Motor neuron (in vitro differentiated cells): Measurements from ENCODE around the gene KCTD13. TPM values are rescaled to one million over a fixed set of nuclear protein-coding genes. Genes with fewer than 3 reads are reported as not detected.
"Not testable (repeated sequence)": the region's sequence is repeated elsewhere in the genome, so short reads cannot be mapped to it uniquely, and the experiment has no call there.

Experiments
- ATAC-seq, 8 experiments: fragments of 200-7000 bp; cut with Tn5 transposase; replicated peaks in 6 of 8; 2 replicates each; pipeline ENCODE4 v1.8.0; 2021; ENCODE audit warnings: mild to moderate bottlenecking in 8 of 8, moderate library complexity in 8 of 8
- H3K27ac ChIP-seq, 2 donors: fragments of 250-450 bp; sonication (Bioruptor Pico); 2 replicates each; pipeline ENCODE4 v1.9.0; 2021; ENCODE audit warnings: antibody characterized with exemption in 2 of 2, mild to moderate bottlenecking in 2 of 2, moderate library complexity in 1 of 2
- H3K4me1 ChIP-seq, 2 donors: fragments of 250-450 bp; sonication (Bioruptor Pico); replicated peaks in 1 of 2; 2 replicates each; pipeline ENCODE4 v1.6.1; 2021; ENCODE audit warnings: antibody characterized with exemption in 2 of 2, mild to moderate bottlenecking in 2 of 2, moderate library complexity in 1 of 2
- H3K4me3 ChIP-seq, 5 donors: fragments of 250-450 bp; sonication (Bioruptor Pico); 2 replicates each; pipeline ENCODE4 v1.9.0; 2021; ENCODE audit warnings: antibody characterized with exemption in 5 of 5, mild to moderate bottlenecking in 5 of 5, moderate library complexity in 4 of 5
- WGBS, 10 experiments: fragments of 450-650 bp; shearing (Covaris generic); methylation state at CpG; one replicate each; pipeline ENCODE4 v1.0.0; 2022; 5-methylcytosine and 5-hydroxymethylcytosine counted together
- in situ Hi-C, 9 experiments: fragments of 400-800 bp; cut with MboI; loops; one replicate each; pipeline ENCODE4 v1.15.0; 2021; ENCODE audit warnings: low sequenced_read_pairs in 9 of 9, low pct_unique_long_range_greater_than_20kb in 2 of 9; ENCODE audit not compliant: unreplicated experiment in 9 of 9
- total RNA-seq, 8 experiments: library from RNA; unstranded; fragments of 300-600 nt; gene quantifications; 2 replicates each; pipeline versions ENCODE4 v1.2.3 to v1.2.4, GENCODE V29; 2022

KCTD13 gene
- total RNA-seq, 8 experiments from 2014 or later = 9.1 to 82.6 (median 15.2) TPM

DNA sequence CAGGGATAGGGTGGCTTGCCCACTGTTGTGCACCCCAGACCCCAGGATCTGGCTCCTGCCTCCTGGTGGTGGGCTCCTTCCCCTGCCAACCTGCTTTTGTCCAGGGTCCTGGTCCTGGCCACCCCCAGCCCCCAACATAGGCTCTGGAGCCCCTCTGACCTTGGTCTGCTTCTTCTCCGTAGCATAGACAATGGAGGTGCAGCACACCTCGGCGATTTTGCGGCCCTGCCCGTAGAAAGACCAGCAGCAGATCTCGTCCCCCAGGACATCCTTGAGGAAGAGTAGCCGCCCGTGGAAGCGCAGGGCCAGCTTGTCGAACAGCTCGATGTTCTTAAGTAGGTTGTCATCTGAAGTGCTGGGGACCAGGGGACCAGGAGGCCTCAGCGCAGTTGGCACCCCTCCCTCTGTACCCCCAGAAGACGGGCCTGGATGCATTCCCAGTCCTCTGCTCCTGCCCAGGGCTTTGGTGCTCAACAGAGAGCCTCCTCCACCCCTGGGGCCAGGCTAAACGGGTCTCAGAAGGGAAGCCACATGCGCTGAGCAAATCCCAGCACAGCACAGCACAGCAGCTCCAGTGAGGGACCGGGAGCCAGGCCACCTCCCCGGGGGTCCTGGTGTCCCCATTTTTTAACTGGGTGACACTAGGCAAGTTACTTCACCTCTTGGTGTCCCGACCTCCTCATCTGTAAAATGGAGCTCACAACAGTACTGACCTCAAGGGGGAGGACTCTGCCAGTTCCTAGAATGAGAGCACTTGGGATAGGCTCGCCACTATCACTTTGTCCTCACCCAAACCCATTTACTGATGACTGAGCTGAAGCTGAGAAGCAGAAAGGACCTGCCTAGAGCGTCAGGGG, 15.0 kb downstream of the KCTD13 start:
- Histone ChIP-seq H3K4me1 (no peaks in the 10 kb centered on the region), H3K27ac (no peak overlapping the region), H3K4me3 (no peak overlapping the region)
- 67 to 100% (median 92%) methylated on average over 1 to 8 of the region's 20 CpGs; no CpG with 5 or more reads in 2 of the 10 experiments for WGBS, 10 experiments
- ATAC-seq = no peak
- in situ Hi-C loops = loop anchor here in 1 of 9 experiments (25.0 kb wide), 1 partner anchor 99 kb away; the partner anchor contains the start of genes MAZ, MVP, PAGR1 and PRRT2

DNA sequence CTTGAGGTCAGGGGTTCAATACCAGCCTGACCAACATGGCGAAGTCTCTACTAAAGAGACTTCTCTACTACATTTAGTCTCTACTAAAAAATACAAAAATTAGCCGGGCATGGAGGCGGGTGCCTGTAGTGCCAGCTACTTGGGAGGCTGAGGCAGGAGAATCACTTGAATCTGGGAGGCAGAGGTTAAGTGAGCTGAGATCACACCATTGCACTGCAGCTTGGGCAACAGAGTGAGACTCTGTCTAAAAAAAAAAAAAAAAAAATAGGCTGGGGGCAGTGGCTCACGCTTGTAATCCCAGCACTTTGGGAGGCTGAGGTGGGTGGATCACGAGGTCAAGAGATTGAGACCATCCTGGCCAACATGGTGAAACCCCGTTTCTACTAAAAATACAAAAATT, 16.2 kb downstream of the KCTD13 start:
- in situ Hi-C loops = loop anchor here in 1 of 9 experiments (25.0 kb wide), 1 partner anchor 98 kb away; the partner anchor contains the start of genes MAZ, MVP, PAGR1 and PRRT2
- not testable (repeated sequence) for ATAC-seq, H3K4me1 ChIP-seq, H3K4me3 ChIP-seq, H3K27ac ChIP-seq
- 50 to 100% (median 57%) methylated on average over 1 to 3 of the region's 6 CpGs; no CpG with 5 or more reads in 6 of the 10 experiments for WGBS, 10 experiments

DNA sequence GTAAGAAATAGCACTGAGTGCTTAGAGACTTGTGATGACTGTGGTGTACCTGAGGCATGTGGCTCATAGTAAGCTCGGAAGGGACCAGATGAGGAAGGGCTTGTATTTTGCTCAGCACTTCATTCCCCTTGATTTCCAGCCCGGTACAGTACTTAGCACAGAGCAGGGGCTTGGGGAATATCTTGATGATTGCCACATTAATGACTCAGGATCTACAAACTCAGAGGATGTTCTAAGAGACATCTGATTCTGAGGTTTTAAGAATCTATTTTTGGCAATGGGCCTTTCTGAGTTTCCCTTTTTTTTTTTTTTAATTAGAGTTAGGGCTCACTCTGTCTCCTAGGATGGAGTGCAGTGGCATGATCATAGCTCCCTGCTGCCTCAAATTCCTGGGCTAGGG, 16.6 kb downstream of the KCTD13 start:
- H3K4me1 ChIP-seq = no peaks in the 10 kb centered on the region
- no peak overlapping the region for H3K4me3 ChIP-seq
- no peak for ATAC-seq
- H3K27ac ChIP-seq = no peak overlapping the region
- in situ Hi-C loops = loop anchor here in 1 of 9 experiments (25.0 kb wide), 1 partner anchor 97 kb away; the partner anchor contains the start of genes MAZ, MVP, PAGR1 and PRRT2
- 60 to 100% (median 80%) methylated on average over 1 to 2 of the region's 2 CpGs; no CpG with 5 or more reads in 3 of the 10 experiments for whole genome bisulfite sequencing, 10 experiments

DNA sequence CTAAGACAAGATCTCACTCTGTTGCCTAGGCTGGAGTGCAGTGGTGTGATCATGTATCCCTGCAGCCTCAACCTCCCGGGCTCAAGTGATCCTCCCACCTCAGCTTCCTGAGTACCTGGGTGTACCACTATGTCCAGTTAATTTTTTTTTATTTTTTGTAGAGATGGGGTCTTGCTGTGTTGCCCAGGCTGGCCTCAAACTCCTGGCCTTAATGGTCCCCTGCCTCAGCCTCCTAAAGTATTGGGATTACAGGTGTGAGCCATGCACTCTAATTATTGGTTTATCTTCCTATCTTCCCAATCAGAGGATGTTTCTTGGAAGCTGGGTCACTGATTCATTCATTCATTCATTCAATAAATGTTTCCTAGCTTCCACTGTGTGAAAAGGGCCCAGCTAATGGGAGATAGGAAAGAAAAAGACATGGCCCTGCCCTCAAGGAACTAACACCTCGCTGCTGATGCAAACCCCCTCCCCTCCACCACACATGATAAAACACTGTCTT, 17.3 kb downstream of the KCTD13 start:
- Histone ChIP-seq H3K27ac (no peak overlapping the region), H3K4me3 (no peak overlapping the region), H3K4me1 (no peaks in the 10 kb centered on the region)
- WGBS, 10 experiments = 80 to 100% (median 93%) methylated on average over 1 to 2 of the region's 2 CpGs; no CpG with 5 or more reads in 4 of the 10 experiments
- in situ Hi-C loops = loop anchor here in 1 of 9 experiments (25.0 kb wide), 1 partner anchor 96 kb away; the partner anchor contains the start of genes MAZ, MVP, PAGR1 and PRRT2
- ATAC-seq = no peak

DNA sequence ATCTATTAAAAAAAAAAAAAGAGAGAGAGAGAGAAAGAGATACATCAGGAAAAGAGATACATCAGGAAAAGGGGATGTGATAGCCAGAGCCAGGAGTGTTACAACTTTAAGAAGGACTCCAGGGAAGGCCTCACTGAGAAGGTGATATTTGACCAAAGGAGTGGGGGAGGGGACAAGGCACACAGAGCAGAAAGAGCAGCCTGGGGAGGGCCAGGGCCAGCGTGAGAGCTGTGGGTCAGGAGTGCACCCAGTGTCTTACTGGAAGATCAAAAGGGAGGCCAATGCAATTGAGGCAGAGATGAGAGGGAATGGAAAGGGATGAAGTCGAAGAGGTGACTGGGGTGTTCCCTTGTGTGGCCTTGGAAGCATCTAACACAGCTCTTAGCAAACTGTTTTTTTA, 18.1 kb downstream of the KCTD13 start:
- Histone ChIP-seq H3K4me1 (no peaks in the 10 kb centered on the region), H3K27ac (no peak overlapping the region), H3K4me3 (no peak overlapping the region)
- WGBS, 10 experiments = 17 to 100% (median 58%) methylated on average over 1 to 2 of the region's 2 CpGs; no CpG with 5 or more reads in 2 of the 10 experiments
- in situ Hi-C loops = loop anchor here in 1 of 9 experiments (25.0 kb wide), 1 partner anchor 96 kb away; the partner anchor contains the start of genes MAZ, MVP, PAGR1 and PRRT2
- ATAC-seq = no peak

DNA sequence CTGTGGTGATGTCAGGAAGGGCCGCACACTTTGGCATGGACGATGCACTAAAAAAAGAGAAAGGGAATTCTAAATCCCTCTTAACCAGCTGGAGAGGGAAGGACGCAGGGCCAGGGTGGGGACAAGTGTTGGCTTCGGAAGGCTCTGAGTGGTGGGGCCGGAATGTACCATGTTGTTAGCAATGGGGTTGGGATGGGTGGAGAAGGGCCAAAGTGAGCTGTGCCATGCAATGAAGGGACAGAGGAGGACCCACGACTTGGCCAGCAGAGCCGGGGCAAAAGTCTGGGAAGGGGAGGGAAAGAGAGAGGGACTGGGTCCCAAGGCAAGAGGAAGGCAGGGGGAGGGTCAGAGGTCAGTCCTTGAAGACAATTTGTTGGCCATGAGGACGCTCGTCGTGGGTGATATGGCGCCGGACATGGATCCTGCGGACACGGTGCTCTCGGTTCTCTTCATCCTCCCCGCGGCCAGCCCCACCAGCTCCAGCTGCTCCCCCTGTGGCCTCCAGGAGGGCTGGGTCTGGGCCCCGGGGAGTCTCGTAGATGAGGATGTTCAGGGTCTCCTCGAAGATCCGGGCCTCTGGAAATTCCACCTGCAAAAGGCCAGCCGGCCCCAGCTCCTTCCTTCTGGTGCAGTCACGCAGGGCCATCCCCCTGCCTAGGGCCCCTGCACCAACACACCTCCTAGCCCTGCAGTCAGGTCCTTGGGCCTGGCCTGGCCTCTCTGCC, 19.3 kb downstream of the KCTD13 start:
- in situ Hi-C loops = loop anchor here in 1 of 9 experiments (25.0 kb wide), 1 partner anchor 94 kb away; the partner anchor contains the start of genes MAZ, MVP, PAGR1 and PRRT2
- peak in 2 of 8 experiments; percentile 7 to 21 for ATAC-seq
- 73 to 100% (median 85%) methylated on average over 1 to 18 of the region's 23 CpGs; no CpG with 5 or more reads in 4 of the 10 experiments for WGBS, 10 experiments

DNA sequence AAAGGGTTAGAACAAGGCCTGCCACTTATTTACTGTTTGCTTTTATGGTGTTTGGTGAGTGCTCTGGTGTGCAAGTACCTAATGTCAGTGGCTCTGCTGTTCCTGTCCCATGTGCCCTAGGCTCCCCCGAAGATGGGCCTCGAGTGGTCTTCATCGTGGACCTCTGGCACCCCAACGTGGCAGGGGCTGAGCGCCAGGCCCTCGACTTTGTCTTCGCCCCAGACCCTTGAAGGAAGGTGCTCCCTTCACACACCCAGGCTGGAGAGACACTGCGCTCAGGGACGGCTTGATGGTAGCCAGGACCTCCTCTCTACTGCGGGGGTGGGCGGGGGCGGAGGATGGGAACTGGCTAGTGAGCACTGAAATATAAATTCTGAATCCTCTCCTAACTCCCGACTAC, 20.4 kb downstream of the KCTD13 start:
- 40 to 93% (median 88%) methylated on average over 1 to 9 of the region's 13 CpGs; no CpG with 5 or more reads in 4 of the 10 experiments for WGBS, 10 experiments
- H3K4me1 ChIP-seq = peaks cover 5 to 11% of the 10 kb centered on the region in 2 donors
- in situ Hi-C loops = loop anchor here in 1 of 9 experiments (25.0 kb wide), 1 partner anchor 93 kb away; the partner anchor contains the start of genes MAZ, MVP, PAGR1 and PRRT2
- no peak overlapping the region for H3K4me3 ChIP-seq
- no peak for ATAC-seq
- H3K27ac ChIP-seq = no peak overlapping the region

More for the DNA sequence above, 19.3 kb downstream of the KCTD13 start:
- H3K4me1 ChIP-seq = peaks cover 2 to 9% of the 10 kb centered on the region in 2 donors
- no peak overlapping the region for H3K27ac ChIP-seq
- H3K4me3 ChIP-seq = no peak overlapping the region

DNA sequence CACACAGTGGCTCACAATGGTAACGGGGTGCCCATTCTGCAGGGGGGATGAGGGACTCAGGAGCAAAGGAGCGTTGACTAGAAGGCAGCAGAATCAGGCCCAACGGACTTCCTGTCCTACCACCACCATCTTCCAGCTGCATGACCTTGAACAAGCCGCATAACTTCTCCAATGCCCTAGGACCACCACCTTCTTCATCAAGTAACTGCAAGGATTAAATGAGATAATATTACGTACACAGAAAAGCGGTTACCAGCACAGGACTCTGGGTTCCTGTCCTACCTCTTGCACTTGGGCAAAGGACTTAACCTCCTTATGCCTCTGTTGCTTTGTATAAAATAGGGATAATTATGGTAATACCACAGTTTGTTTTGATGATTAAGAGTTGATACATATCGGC, 21.1 kb downstream of the KCTD13 start:
- no peak overlapping the region for H3K4me3 ChIP-seq
- no peak overlapping the region for H3K27ac ChIP-seq
- in situ Hi-C loops = loop anchor here in 1 of 9 experiments (25.0 kb wide), 1 partner anchor 93 kb away; the partner anchor contains the start of genes MAZ, MVP, PAGR1 and PRRT2
- 85 to 100% (median 100%) methylated on average over 1 to 7 of the region's 7 CpGs; no CpG with 5 or more reads in 4 of the 10 experiments for WGBS, 10 experiments
- no peak for ATAC-seq
- H3K4me1 ChIP-seq = peaks cover 5 to 11% of the 10 kb centered on the region in 2 donors

DNA sequence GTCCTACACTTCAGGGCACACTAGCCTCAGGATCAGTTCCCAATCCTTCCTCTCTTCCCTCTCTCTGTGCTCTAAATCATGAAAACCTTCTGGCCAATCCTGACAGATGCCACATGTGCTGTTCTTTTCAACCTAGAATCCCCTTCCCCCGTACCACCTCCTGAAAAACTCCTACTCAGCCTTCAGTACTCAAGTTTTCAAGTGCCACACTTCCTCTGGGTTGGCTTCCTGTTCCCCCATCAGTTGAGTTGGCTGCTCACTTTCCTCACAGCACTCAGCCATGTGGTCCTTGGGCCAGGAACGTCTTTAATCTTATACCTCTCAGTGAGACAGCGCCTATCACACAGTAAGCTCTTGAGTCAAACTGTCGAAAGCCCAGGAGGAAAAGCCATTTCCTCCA, 22.4 kb downstream of the KCTD13 start:
- peaks cover 6 to 11% of the 10 kb centered on the region in 2 donors for H3K4me1 ChIP-seq
- in situ Hi-C loops = loop anchor here in 1 of 9 experiments (25.0 kb wide), 1 partner anchor 91 kb away; the partner anchor contains the start of genes MAZ, MVP, PAGR1 and PRRT2
- no peak for ATAC-seq
- H3K4me3 ChIP-seq = no peak overlapping the region
- 28 to 100% (median 77%) methylated on average over 1 to 4 of the region's 4 CpGs for WGBS, 10 experiments
- H3K27ac ChIP-seq = no peak overlapping the region

DNA sequence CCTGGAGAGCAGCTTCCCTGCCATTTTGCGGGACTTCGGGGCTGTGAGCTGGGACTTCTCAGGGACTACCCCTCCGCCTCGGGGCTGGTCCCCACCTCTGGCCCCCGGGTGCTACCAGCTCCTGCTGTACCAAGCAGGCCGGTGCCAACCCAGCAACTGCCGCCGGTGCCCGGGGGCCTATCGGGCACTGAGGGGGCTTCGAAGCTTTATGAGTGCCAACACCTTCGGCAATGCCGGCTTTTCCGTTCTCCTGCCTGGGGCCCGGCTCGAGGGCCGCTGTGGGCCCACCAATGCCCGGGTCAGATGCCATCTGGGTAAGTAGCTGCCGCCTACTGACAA, 24.4 kb downstream of the KCTD13 start:
- Histone ChIP-seq H3K4me3 (peak overlapping the region; percentile 39 to 65 (median 46)), H3K27ac (peak overlapping the region; percentile 86 to 88), H3K4me1 (peaks cover 22 to 23% of the 10 kb centered on the region in 2 donors)
- WGBS, 10 experiments = 100% methylated on average over 1 of the region's 19 CpGs; no CpG with 5 or more reads in 9 of the 10 experiments
- in situ Hi-C loops = loop anchor here in 1 of 9 experiments (25.0 kb wide), 1 partner anchor 89 kb away; the partner anchor contains the start of genes MAZ, MVP, PAGR1 and PRRT2
- no peak for ATAC-seq

DNA sequence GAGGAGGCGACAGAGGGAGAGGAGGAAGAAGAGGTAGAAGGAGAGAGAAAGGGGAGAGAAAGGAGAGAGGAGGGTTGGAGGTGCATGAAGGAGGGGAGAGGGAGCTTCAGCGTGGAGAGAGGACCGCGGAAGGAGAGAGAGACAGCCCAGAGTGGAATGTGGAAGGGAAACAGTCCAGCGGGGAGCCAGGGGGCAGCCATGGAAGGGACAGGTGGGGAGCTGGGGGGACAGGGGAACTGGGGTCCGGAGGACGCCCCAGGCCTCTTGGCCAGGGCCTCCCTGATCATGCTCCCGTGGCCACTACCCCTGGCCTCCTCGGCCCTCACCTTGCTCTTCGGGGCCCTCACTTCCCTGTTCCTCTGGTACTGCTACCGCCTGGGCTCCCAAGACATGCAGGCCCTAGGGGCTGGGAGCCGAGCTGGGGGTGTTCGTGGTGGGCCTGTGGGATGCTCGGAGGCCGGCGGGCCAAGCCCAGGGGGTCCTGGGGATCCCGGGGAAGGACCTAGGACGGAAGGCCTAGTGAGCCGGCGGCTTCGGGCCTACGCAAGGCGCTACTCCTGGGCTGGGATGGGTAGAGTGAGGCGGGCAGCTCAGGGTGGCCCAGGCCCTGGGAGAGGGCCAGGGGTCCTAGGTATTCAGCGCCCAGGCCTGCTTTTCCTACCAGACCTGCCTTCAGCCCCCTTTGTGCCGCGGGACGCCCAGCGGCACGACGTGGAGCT, 25.0 kb downstream of the KCTD13 start:
- peak in 2 of 8 experiments; percentile 1 for ATAC-seq
- Histone ChIP-seq H3K4me3 (peak overlapping the region; percentile 39 to 65 (median 46)), H3K27ac (peak overlapping the region; percentile 86 to 88), H3K4me1 (peaks cover 22 to 23% of the 10 kb centered on the region in 2 donors)
- 5 to 19% (median 10%) methylated on average over 3 to 5 of the region's 31 CpGs; no CpG with 5 or more reads in 6 of the 10 experiments for WGBS, 10 experiments
- in situ Hi-C loops = loop anchor here in 1 of 9 experiments (25.0 kb wide), 1 partner anchor 89 kb away; the partner anchor contains the start of genes MAZ, MVP, PAGR1 and PRRT2
